RPMI8226 (cell line): ENCODE measurements around the gene KAT14.
"Not testable (repeated sequence)": the region's sequence is repeated elsewhere in the genome, so short reads cannot be mapped to it uniquely, and the experiment has no call there.

ENCODE experiments used
- DNase-seq: peaks from one replicate; pipeline ENCODE4 v3.0.0-alpha.2; 2015

KAT14 gene

DNA sequence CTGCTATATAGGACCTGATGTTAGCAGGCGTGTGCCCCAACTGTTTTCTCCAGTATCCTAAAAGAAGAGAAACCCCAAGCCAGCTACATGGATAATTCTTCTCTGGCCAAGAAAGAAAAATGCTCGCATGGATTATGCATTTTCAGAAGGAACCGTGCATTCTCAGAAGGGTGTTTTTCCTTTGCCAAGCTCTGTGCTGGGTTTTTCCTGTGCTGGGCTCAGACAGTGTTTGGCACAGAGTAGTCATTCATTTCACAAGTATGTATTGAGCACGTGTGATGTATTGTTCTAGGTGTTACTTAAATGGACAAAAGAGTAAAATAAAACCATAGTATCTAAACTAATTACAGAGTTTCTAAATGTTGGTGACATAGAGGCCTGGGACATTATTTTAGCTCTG, 88.0 kb downstream of the KAT14 start:
- no peak for DNase-seq

DNA sequence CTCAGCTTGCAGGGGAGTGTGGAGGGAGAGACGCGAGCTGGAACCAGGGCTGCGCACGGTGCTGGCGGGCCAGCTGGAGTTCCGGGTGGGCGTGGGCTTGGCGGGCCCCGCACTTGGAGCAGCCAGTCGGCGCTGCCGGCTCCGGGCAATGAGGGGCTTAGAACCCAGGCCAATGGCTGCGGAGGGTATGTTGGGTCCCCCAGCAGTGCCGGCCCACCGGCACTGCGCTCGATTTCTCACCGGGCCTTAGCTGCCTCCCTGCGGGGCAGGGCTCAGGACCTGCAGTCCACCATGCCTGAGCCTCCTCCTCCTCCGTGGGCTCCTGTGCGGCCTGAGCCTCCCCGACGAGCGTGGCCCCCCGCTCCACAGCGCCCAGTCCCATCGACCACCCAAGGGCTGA, 89.1 kb downstream of the KAT14 start:
- DNase-seq, result not testable (repeated sequence)

DNA sequence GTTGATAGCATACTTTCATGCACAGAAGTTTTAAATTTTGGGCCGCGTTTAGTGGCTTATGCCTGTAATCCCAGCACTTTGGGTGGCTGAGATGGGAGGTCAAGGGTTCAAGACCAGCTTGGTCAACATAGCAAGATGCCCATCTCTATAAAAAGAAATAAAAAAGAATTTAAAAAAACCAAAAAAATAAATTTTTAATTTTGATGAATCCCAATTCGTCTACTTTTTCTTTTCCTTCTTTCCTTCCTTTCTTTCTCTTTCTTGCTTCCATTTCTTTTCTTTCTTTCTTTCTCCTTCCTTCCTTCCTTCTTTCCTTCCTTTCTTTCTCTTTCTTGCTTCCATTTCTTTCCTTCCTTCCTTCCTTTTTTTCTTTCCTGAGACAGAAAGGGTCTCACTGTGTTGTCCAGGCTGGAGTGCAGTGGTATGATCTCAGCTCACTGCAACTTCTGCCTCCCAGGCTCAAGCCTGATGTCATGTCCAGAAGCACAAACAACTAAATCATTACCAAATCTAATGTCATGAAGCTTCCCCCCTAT, 95.8 kb downstream of the KAT14 start:
- DNase-seq, result no peak
